Uterus (tissue), 2 donors: ENCODE data around the gene UGT1A10.

Experiments used
- POLR2A ChIP-seq, 2 donors: fragments of 450-650 bp; IDR thresholded peaks; one replicate each; pipeline ENCODE4 v1.6.1; 2016; ENCODE audit warnings: antibody characterized with exemption in 2 of 2, mild to moderate bottlenecking in 1 of 2, moderate library complexity in 1 of 2
- TF ChIP-seq, protein P1 (sequence below), 4 experiments: fragments of 200-600 bp in 2 of 4; fragments of 450-650 bp in 2 of 4; sonication (generic) in 2 of 4; IDR thresholded peaks; one replicate each; pipeline ENCODE4 v1.5.1; 2016 to 2019; ENCODE audit warnings: antibody characterized with exemption in 4 of 4, mild to moderate bottlenecking in 2 of 4, moderate library complexity in 1 of 4

GRCh38 chr2:233718552-233718951, 82.3 kb downstream of the UGT1A10 start, which contains the start of gene UGT1A4:
- TF ChIP-seq, protein P1, sequence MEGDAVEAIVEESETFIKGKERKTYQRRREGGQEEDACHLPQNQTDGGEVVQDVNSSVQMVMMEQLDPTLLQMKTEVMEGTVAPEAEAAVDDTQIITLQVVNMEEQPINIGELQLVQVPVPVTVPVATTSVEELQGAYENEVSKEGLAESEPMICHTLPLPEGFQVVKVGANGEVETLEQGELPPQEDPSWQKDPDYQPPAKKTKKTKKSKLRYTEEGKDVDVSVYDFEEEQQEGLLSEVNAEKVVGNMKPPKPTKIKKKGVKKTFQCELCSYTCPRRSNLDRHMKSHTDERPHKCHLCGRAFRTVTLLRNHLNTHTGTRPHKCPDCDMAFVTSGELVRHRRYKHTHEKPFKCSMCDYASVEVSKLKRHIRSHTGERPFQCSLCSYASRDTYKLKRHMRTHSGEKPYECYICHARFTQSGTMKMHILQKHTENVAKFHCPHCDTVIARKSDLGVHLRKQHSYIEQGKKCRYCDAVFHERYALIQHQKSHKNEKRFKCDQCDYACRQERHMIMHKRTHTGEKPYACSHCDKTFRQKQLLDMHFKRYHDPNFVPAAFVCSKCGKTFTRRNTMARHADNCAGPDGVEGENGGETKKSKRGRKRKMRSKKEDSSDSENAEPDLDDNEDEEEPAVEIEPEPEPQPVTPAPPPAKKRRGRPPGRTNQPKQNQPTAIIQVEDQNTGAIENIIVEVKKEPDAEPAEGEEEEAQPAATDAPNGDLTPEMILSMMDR (IDR thresholded peaks at IDR 0.05): no peak
- no peak for TF ChIP-seq POLR2A (IDR thresholded peaks at IDR 0.05)
